SU-DHL-6 (cell line): Measurements from ENCODE around the gene ITPKB.

Source experiments
- EZH2phosphoT487 ChIP-seq: fragments of 200-600 bp; sonication (generic), shearing (Covaris generic); conservative IDR thresholded peaks from 2 replicates; pipeline ENCODE4 v1.6.1; 2018; ENCODE audit warnings: mild to moderate bottlenecking, antibody characterized with exemption, low read length, moderate library complexity, mixed read lengths
- TF ChIP-seq, protein P1 (sequence below): fragments of 200-600 bp; sonication (generic); IDR thresholded peaks from one replicate; pipeline ENCODE4 v1.5.1; 2017; ENCODE audit warnings: antibody characterized with exemption, mild to moderate bottlenecking, low read length, moderate library complexity; ENCODE audit not compliant: insufficient read depth, poor library complexity, severe bottlenecking

DNA sequence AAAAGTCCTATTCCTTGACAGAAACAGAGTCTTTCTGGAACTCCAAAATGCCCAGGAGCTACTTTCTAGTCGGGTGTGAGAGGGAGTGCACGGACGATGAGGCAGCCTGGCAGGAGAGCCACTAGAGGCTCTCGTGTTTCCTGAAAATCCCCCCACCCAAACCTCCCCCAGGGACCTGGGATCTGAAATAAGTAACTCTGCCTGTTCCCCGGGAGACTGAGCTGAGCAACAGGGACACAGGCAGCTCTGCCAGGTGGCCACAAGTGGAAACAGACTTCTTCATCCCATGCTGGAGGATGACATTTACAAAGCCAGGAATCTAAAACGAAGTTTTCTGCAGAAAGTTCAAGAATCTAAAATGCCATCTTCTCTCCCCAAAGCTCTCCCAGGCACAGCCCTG is 77.1 kb downstream of the ITPKB start:
- TF ChIP-seq, protein P1, sequence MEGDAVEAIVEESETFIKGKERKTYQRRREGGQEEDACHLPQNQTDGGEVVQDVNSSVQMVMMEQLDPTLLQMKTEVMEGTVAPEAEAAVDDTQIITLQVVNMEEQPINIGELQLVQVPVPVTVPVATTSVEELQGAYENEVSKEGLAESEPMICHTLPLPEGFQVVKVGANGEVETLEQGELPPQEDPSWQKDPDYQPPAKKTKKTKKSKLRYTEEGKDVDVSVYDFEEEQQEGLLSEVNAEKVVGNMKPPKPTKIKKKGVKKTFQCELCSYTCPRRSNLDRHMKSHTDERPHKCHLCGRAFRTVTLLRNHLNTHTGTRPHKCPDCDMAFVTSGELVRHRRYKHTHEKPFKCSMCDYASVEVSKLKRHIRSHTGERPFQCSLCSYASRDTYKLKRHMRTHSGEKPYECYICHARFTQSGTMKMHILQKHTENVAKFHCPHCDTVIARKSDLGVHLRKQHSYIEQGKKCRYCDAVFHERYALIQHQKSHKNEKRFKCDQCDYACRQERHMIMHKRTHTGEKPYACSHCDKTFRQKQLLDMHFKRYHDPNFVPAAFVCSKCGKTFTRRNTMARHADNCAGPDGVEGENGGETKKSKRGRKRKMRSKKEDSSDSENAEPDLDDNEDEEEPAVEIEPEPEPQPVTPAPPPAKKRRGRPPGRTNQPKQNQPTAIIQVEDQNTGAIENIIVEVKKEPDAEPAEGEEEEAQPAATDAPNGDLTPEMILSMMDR: no peak
- no peak for TF ChIP-seq EZH2phosphoT487
